Posterior vena cava (tissue), 2 donors: ENCODE data around the gene RASGEF1B. TPM values are rescaled to one million over a fixed set of nuclear protein-coding genes. Genes with fewer than 3 reads are reported as not detected.

Experiments
- DNase-seq: peaks from one replicate; pipeline ENCODE4 v3.0.0-alpha.2; 2020; ENCODE audit warnings: low spot score
- intact Hi-C, 2 donors: fragments of 100-400 bp; cut with DNase I; formaldehyde crosslinking; loops; one replicate each; pipeline versions ENCODE4 v1.14.1 to v1.14.2; 2022 to 2023
- long read RNA-seq, 2 donors: library from polyadenylated mRNA; unstranded; transcript quantifications; one replicate each; pipeline ENCODE4 v2.0.0, GENCODE V29; 2020 to 2021
- total RNA-seq, 2 donors: library from RNA; stranded (reverse); fragmentation: NEBNext Ultra II Directional; extraction: Animal tissue kit (Norgen Biotek cat#: 25700); gene quantifications; one replicate each; pipeline ENCODE4 v1.2.1, GENCODE V29; 2021
- donor health status: DM: yes; HTN: yes; CAD: no.
- donor health status: DM: yes; HTN: yes; CAD: no.

RASGEF1B gene
- 10 to 100 TPM in 1 of 2 donors, 1 to 10 TPM in 1; 7.5 to 12.9 TPM for total RNA-seq
- long read RNA-seq, donor 1, partial matches to known transcripts = 0 of 1 reads
- long read RNA-seq, donor 1, other reads (novel, unspliced or antisense) = 1 of 1 reads
- long read RNA-seq, donor 2, partial matches to known transcripts = 0 of 2 reads
- long read RNA-seq, donor 2, other reads (novel, unspliced or antisense) = 0 of 2 reads

- intact Hi-C loops = no loop called here
- DNase-seq = peak; percentile 96
These were observed at the start of gene RASGEF1B for GRCh38 chr4:81471588-81472280. Gene RASGEF1B (minus strand): TSS chr4:81471907. CDS start chr4:81459508, 12,399 bp downstream.

GRCh38 chr4:81519856-81520255 lies 48.1 kb upstream of the RASGEF1B start:
- no peak for DNase-seq
- intact Hi-C loops = no loop called here

GRCh38 chr4:81519427-81519773 lies 47.7 kb upstream of the RASGEF1B start:
- intact Hi-C loops = no loop called here
- DNase-seq = no peak

GRCh38 chr4:81518762-81519426 lies 47.2 kb upstream of the RASGEF1B start:
- DNase-seq = no peak
- intact Hi-C loops = no loop called here

DNA sequence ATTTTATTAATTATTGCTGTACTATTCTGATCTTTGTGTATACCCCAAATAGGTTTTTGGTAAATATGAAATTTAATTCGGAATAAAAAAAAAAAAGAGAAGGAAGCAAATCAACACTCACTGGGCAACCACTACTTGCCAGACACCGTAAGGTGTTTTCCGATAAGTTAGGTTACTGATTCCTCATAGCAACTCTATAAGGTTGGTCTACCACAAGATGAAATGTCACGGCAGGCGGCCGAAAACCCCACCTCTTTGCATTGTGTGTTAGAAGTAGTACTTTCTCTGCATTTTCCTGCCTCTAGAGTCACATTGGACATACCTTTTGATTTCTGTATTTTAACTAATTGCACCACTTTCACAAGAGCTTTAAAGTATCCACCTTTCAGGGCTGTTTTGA lies 44.5 kb upstream of the RASGEF1B start:
- DNase-seq = no peak
- intact Hi-C loops = no loop called here

DNA sequence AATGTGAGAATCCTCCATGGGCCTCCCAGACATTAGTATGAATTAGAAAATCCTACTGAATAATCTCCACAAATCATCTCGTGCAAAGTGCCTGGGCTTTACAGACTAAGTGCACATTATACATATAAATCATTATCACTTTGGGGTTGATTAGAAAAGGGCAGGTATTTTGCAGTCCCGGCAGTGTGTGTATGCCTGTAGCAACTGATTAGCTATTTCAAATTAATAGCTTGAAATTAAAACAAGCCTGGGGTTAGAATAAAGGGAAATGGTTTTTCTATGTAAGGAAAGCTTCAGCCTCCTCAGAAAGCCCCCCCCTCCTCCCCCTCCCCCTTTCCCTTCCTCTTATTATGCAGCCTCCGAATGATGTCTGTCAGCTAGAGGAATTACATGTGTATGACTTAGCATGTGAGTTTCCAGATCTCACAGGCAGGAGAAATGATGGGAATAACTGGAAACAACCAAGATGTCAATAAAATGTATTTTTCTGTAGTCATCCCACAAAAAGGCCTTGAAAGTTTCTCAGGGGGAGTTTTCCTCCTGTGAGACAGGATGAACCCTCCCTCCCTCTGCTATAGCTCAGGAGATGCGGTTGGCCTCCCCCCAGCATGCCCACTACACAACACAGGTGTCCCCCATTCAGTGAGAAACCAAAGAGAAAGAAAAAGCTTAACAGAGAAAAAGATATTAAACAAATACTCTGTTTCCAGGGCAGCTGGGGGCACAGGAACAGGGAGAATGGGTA lies 41.2 kb upstream of the RASGEF1B start:
- intact Hi-C loops = no loop called here
- no peak for DNase-seq

- intact Hi-C loops = no loop called here
- DNase-seq = no peak
These were observed 40.5 kb upstream of the RASGEF1B start for GRCh38 chr4:81512001-81512756.

- intact Hi-C loops = no loop called here
- no peak for DNase-seq
These were observed 39.0 kb upstream of the RASGEF1B start for GRCh38 chr4:81510643-81511178.

GRCh38 chr4:81509822-81510221 lies 38.1 kb upstream of the RASGEF1B start:
- no peak for DNase-seq
- intact Hi-C loops = no loop called here

DNA sequence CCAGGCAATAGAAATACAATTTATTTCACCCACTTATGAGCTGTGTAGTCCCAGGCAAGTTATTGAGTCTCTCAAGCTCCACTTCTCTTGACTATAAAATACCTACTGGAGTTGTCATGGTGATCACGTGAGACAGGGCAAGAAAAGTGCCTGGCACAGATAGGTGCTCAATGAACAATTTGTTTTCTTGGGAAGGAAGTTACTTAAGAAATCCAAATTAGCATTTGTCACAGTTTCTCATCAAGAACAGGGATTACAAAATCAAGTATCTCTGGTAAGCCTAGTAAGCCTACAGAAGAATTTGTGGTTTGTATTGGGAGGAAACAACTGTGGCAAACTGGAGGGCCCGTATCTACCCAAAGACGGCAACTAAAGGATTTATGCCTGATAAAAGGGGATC lies 37.5 kb upstream of the RASGEF1B start:
- no peak for DNase-seq
- intact Hi-C loops = no loop called here

DNA sequence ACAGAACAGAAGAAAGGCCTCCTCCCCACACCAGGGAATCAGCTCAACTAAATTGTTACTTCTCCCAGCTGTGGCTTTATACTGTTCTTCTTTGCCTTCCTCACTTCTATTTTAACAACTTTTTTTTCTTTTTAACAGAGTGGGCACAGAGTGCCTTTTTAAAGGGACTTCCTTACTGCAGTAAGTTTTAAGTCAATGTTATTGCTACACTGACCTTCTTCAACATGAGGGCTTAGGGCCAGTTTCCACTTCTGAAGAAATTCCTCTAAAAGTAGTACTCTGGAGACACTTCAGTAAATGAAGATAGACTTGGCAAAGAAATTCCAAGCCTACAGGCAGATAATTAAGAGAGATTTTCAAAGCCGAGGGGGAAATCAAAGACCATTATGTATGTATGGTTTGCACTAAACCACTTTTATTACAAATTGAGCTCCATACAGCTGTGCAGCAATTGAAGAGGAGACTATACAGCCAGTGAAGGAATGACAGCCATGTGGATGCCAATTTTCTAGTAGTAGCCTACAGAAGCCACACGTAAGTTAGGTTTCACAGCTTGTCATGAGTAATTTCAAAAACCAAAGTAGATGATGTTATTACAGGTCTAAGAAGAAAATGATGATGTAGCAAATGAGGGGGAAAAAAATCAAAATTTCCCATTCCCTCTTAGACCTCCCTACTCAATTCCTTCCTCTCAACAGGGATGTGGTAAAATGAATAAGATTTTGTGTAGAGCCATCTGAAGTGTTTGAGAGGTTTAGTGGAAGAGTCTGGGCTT lies 36.9 kb upstream of the RASGEF1B start:
- intact Hi-C loops = no loop called here
- no peak for DNase-seq

DNA sequence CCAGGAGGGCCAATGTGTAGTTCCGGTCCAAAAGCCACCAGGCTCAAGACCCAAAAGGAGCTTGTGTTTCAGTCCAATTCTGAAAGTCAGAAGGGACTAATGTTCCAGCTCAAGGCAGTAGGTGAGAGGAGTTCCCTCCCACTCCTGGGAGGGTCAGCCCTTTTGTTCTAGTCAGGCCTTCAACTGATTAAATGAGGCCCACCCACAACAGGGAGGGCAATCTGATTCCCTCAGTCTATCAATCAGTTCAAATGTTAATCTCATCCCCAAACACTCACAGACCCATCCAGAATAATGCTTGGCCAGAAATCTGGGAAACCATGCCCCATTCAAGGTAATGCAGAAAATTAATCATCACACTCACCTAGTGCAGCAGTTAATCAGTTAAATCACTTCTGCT lies 35.8 kb upstream of the RASGEF1B start:
- intact Hi-C loops = no loop called here
- DNase-seq = no peak

DNA sequence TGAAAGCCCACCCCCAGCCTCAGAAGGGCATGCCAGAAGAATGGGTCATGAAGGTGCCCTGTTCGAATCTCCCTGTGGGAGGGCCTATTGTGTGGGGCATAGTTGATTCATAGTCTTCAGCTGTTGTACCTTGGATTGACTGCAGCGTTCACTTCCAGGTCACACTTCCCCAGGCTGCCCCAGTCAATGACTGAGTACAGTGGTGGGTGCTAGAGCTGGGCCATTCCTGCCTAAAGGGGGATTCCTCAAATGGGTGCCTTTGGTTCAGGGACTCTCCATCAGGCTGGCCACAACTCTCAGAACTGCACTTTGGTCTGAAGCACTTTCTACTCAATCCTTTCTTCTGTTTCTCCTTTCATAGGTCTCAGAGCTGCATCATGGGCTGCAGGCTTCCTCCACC lies 35.0 kb upstream of the RASGEF1B start:
- intact Hi-C loops = no loop called here
- DNase-seq = no peak

DNA sequence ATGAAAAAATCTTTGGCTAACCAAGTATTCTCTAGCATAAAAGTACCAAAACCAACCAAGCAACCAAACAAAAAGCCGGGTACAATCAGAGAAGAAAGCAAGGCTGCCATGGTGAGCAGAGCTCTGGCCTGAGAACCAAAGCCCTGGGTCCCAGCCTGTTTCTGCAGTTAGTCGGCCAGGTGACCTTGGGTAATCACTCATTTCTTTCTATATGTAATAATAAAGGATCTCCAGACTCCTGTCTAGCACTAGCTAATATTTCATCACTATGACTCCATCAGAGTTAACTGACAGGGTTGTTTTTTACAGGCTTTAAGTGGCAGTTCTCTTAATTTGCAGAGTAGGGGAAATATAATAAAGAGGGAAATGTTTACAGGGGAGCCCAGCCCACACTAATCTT lies 34.0 kb upstream of the RASGEF1B start:
- no peak for DNase-seq
- intact Hi-C loops = no loop called here

- peak; percentile 91 for DNase-seq
- intact Hi-C loops = no loop called here
These were observed 33.4 kb upstream of the RASGEF1B start for GRCh38 chr4:81505004-81505598.

- no peak for DNase-seq
- intact Hi-C loops = no loop called here
These were observed 32.7 kb upstream of the RASGEF1B start for GRCh38 chr4:81504112-81505003.

DNA sequence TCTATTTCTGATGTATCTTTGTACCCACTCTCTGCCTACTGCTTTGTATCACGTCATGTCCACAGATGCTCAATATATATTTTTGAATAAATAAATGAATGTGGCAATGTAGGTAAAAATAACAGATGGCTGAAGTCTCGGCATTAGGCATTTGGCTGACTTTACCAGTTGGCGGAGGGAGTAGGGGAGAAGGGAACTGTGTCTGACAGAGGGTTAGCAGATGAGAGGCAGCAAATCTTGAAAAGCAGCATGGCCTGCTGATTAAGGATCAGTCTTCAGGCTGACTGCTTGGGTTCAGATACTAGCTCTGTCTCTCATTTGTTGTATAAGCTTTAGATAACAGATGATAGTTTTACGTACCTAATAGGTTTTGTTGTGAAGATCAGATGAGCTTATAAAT lies 31.9 kb upstream of the RASGEF1B start:
- intact Hi-C loops = no loop called here
- DNase-seq = no peak
